ENCODE results near the gene TMEM187.
A peak's percentile ranks its signal among the peaks of the same experiment; 100 is the strongest.

TMEM187 gene

GRCh38 chrX:154020536-154021115 lies 48.1 kb downstream of the TMEM187 start:
- no peak for DNase-seq (ENCODE audit: low spot score)

DNA sequence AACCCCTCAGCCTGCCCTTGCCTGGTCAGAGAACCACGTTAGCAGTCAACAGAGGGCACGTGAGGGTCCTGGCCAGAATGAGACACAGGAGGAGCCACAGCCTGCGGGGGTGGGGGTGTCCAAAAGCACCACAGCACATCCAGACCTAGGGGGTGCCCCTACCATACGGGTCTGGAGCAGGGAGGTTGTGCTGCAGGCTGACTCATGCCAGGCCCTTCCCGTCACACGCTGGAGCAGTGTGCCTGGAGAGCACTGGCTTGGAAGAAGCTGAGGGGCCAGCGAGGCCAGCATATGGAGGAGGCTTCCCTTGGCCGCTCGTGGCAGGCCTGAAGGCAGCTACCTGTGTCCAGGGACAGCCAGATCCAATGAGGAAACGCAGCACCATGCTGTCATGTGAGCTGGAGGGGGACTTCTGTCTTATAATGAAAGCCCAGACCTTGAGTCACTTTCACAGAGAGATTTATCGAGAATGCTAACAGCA lies 48.6 kb downstream of the TMEM187 start:
- peak; percentile 64 for DNase-seq (ENCODE audit: low spot score)

- DNase-seq (ENCODE audit: low spot score) = no peak
Observed at GRCh38 chrX:154022108-154022507, 49.6 kb downstream of the TMEM187 start.

DNA sequence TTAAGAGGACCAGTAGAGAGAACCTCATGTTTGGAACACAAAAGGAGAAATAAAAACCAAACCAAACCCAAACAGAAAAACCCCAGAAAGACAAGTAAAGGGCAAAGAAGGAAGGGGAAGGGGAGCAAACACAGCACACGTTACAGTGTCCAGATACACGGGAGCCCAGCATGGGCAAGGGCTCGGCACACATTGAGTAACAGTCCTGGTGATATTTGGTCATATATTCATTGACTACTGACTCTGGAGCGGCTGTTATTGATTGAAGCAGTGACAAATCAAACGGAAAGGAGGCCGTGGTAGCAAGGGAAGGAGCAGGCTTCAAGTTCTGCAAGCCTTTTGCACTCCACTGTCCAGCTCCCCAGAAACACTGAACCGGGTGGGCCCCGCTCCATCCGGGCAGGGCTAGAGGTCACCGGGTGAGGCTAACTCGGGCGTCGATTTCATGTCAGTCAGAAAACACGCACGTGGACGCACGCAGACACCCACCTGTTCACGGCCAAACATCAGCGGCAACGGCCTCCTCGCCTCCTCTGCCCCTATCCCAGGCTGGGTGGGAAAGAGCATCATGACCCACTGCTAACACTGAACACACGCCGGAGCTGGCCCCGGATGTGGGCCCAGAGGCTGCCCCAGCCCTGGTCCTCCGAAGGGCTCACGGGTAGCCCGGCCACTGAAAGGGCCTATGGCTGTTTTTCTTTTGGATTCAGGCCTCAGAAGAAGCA lies 50.9 kb downstream of the TMEM187 start:
- DNase-seq (ENCODE audit: low spot score) = no peak

DNA sequence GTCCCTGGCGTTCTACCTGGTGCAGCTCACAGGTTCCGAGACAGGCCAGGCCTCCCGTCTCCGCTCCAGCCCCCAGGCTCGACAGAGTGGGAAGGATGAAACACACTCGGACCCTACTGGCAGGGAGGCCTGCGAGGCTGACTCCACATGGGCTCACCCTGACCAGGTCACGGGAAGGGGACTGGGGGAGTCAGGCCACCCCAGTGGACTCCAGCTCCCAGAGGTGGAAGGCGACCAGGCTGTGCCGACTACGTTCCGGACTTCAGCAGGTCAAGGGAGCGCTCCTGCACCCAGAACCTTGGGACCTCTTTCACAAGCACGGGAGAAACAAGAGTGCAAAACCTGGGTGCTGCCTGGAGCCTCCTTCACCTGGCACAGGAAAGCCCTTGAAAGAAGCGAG lies 51.7 kb downstream of the TMEM187 start:
- no peak for DNase-seq (ENCODE audit: low spot score)

GRCh38 chrX:154025230-154025629 lies 52.7 kb downstream of the TMEM187 start:
- DNase-seq (ENCODE audit: low spot score) = no peak

- no peak for DNase-seq (ENCODE audit: low spot score)
Observed at GRCh38 chrX:154026136-154027021, 53.8 kb downstream of the TMEM187 start.

GRCh38 chrX:154027022-154027402 lies 54.5 kb downstream of the TMEM187 start:
- DNase-seq (ENCODE audit: low spot score) = no peak

DNA sequence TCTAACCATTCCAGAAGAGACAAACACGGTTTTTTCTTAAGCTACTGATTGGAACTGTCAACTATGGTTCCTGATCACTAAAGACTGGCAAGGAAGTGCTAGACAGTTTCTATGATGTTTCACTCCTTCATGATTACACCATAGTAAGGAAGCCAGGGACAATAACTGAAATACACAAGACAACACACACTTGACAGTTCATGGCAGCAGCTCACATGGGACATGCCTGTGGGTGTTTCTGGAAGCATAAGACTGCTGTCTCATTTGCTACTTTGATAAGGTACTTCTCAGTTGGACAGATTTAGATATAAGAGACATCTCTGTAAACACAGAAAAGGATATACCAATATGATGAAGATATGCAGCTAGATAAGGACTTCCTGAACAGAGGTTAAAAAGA lies 55.4 kb downstream of the TMEM187 start:
- DNase-seq (ENCODE audit: low spot score) = no peak

- DNase-seq (ENCODE audit: low spot score) = no peak
Observed at GRCh38 chrX:154028502-154029184, 56.1 kb downstream of the TMEM187 start.

DNA sequence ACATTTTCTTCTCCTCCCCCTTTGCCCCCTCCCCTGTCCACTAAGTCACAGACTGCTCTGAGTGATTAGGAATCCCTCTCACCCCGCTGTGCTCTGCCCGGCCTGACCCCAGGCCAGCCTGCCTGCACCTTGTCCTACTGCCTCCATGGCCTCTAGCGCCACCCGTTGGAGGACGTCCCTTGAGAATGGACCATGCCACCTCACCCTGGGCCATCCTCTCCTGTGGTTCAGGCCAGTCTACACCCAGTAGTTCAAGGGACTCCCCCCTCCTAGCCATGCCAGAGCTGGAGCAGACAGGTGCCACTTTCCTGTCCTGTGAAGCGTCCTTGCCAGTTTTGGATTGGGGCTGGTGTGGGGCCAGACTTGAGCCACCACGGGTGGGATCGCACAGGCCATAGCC lies 56.9 kb downstream of the TMEM187 start:
- no peak for DNase-seq (ENCODE audit: low spot score)

DNA sequence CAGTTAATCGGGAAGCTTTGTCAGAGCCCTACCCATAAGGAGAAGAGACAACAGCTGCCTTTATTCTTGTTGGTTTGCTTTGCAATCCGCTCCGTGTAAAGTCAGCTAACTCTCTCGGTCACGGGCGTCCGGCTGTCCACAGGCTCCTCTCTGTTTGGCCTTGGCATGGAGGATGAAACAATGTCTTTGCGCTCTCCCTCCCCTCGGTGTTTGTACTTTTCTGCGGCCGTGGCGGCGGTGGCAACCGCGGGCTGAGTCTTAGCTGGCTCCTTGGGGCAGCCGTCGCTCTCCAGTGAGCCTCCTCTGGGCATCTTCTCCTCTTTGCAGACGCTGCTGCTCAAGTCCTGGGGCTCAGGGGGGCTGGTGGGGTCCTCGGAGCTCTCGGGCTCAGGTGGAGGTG lies 57.7 kb downstream of the TMEM187 start:
- DNase-seq (ENCODE audit: low spot score) = no peak

- DNase-seq (ENCODE audit: low spot score) = no peak
Observed at GRCh38 chrX:154030715-154031305, 58.3 kb downstream of the TMEM187 start.

DNA sequence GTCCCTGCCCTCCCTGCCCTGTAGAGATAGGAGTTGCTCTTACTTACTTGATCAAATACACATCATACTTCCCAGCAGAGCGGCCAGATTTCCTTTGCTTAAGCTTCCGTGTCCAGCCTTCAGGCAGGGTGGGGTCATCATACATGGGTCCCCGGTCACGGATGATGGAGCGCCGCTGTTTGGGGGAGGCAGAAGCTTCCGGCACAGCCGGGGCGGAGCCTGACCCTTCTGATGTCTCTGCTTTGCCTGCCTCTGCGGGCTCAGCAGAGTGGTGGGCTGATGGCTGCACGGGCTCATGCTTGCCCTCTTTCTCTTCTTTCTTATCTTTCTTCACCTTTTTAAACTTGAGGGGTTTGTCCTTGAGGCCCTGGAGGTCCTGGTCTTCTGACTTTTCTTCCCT lies 59.6 kb downstream of the TMEM187 start:
- peak; percentile 44 for DNase-seq (ENCODE audit: low spot score)

GRCh38 chrX:154032653-154033052 lies 60.1 kb downstream of the TMEM187 start:
- DNase-seq (ENCODE audit: low spot score) = no peak
